K562 (cell line): ENCODE data around the gene CHCHD6. TPM values are rescaled to one million over a fixed set of nuclear protein-coding genes. Genes with fewer than 3 reads are reported as not detected.

Experiments
- ATAC-seq: fragments of 200-7000 bp; cut with Tn5 transposase; 3 replicates; pipeline ENCODE4 v1.9.1; 2020; ENCODE audit warnings: moderate library complexity
- BruUV-seq: library from RNA; stranded (reverse); fragments of 400-500 nt; replicated peaks from 2 replicates; lab custom pipeline; 2021; lab: Mats Ljungman, UMichigan
- CTCF ChIA-PET: fragments of 300-600 bp; formaldehyde crosslinking; extraction: SDS; loops from one replicate; lab custom pipeline; 2021; ENCODE audit warnings: low intra/inter-chr PET ratio; lab: Yijun Ruan, JAX
- POLR2A ChIA-PET: fragments of 300-600, 350-650 bp; sonication (Branson Sonifier 250); formaldehyde crosslinking; extraction: SDS; loops from one replicate; lab custom pipeline; 2021; ENCODE audit warnings: antibody characterized with exemption, inconsistent platforms; lab: Yijun Ruan, JAX
- DNase-seq, 4 experiments: peaks; one replicate each; pipeline versions ENCODE4 v3.0.0 to v3.0.0-alpha.2; 2011 to 2018; ENCODE audit warnings: low spot score in 3 of 4, mixed read lengths in 3 of 4; ENCODE audit errors: extremely low read depth in 1 of 4
- FAIRE-seq: peaks from 2 replicates; lab custom pipeline; 2011; peaks lifted over from hg19 to GRCh38; lab: Jason Lieb, UNC
- H2AFZ ChIP-seq: 2 replicates; pipeline ENCODE4 v1.6.0; 2011; ENCODE audit warnings: low read depth, low read length, control low read depth, inconsistent platforms
- H3K27ac ChIP-seq: fragments of 200-600 bp; 3 replicates; pipeline ENCODE4 v1.8.0; 2011; ENCODE audit warnings: low read depth, mild to moderate bottlenecking, control low read depth, inconsistent platforms, low read length, moderate library complexity, mixed read lengths; ENCODE audit errors: extremely low read depth
- H3K27me3 ChIP-seq, 2 experiments: fragments of 300-600 bp in 1 of 2; 2 replicates in 1 of 2; 3 replicates in 1 of 2; pipeline versions ENCODE4 v1.6.0 to v1.8.0; 2011; ENCODE audit warnings: inconsistent platforms in 2 of 2, low read length in 2 of 2, mild to moderate bottlenecking in 1 of 2, mixed read lengths in 1 of 2, moderate library complexity in 1 of 2; ENCODE audit not compliant: control insufficient read depth in 2 of 2, insufficient read depth in 2 of 2
- H3K36me3 ChIP-seq: fragments of 300-600 bp; 3 replicates; pipeline ENCODE4 v1.8.0; 2011; ENCODE audit warnings: mild to moderate bottlenecking, low read length, inconsistent platforms; ENCODE audit not compliant: control insufficient read depth, insufficient read depth
- H3K4me1 ChIP-seq, 2 experiments: fragments of 200-600 bp in 1 of 2; replicated peaks in 1 of 2; 2 replicates in 1 of 2; 3 replicates in 1 of 2; pipeline versions ENCODE4 v1.5.1 to v1.8.0; 2011; ENCODE audit warnings: inconsistent platforms in 2 of 2, low read length in 2 of 2, mild to moderate bottlenecking in 1 of 2, mixed read lengths in 1 of 2, moderate library complexity in 1 of 2; ENCODE audit not compliant: control insufficient read depth in 2 of 2, insufficient read depth in 2 of 2
- H3K4me2 ChIP-seq: 2 replicates; pipeline ENCODE4 v1.6.1; 2011; ENCODE audit warnings: low read length, control low read depth, inconsistent platforms, mixed read lengths; ENCODE audit not compliant: insufficient read depth
- H3K4me3 ChIP-seq: fragments of 200-600 bp; sonication (generic), shearing (Covaris generic); 2 replicates; pipeline ENCODE4 v1.5.1; 2016; ENCODE audit warnings: control low read depth, inconsistent platforms
- H3K79me2 ChIP-seq: fragments of 200-600 bp; 3 replicates; pipeline ENCODE4 v1.8.0; 2011; ENCODE audit warnings: low read length, inconsistent platforms; ENCODE audit not compliant: control insufficient read depth, insufficient read depth
- H3K9ac ChIP-seq, 2 experiments: 2 replicates each; pipeline versions ENCODE4 v1.6.0 to v1.6.1; 2011; ENCODE audit warnings: low read depth in 2 of 2, low read length in 2 of 2, control low read depth in 1 of 2, inconsistent platforms in 1 of 2, mild to moderate bottlenecking in 1 of 2, mixed read lengths in 1 of 2; ENCODE audit not compliant: insufficient read depth in 1 of 2
- H3K9me1 ChIP-seq: one replicate; pipeline ENCODE4 v1.6.0; 2011; ENCODE audit warnings: inconsistent platforms, mild to moderate bottlenecking, low read length, moderate library complexity; ENCODE audit not compliant: control insufficient read depth, insufficient read depth
- H3K9me3 ChIP-seq: replicated peaks from 2 replicates; pipeline ENCODE4 v1.5.1; 2011; ENCODE audit warnings: low read depth, low read length, inconsistent platforms; ENCODE audit not compliant: control insufficient read depth, insufficient read depth
- H4K20me1 ChIP-seq: replicated peaks from 2 replicates; pipeline ENCODE4 v1.6.1; 2011; ENCODE audit warnings: low read length, inconsistent platforms, mixed read lengths; ENCODE audit not compliant: control insufficient read depth, insufficient read depth
- CREB3 ChIP-seq: fragments of 450-650 bp; conservative IDR thresholded peaks from 2 replicates; pipeline ENCODE4 v1.6.1; 2016; ENCODE audit warnings: missing genetic modification characterization, low read depth, mild to moderate bottlenecking, missing compliant biosample characterization, moderate library complexity
- EWSR1 ChIP-seq: fragments of 450-650 bp; IDR thresholded peaks from 2 replicates; pipeline ENCODE4 v1.6.1; 2018; ENCODE audit warnings: borderline replicate concordance, mild to moderate bottlenecking, low read depth, moderate library complexity; ENCODE audit not compliant: partially characterized antibody
- FOXP1 ChIP-seq: sonication (generic); formaldehyde crosslinking; IDR thresholded peaks from 2 replicates; pipeline ENCODE4 v1.8.0; 2022; ENCODE audit warnings: mild to moderate bottlenecking, missing genetic modification reagents
- HOXB6 ChIP-seq: fragments of 250-450 bp; sonication (Bioruptor Pico); IDR thresholded peaks from 2 replicates; pipeline ENCODE4 v1.5.1; 2022; ENCODE audit warnings: mild to moderate bottlenecking, borderline replicate concordance
- MAFF ChIP-seq: IDR thresholded peaks from 2 replicates; pipeline ENCODE4 v1.6.1; 2012; ENCODE audit warnings: low read length, improper control_type of control experiment
- NRF1 ChIP-seq, 2 experiments: fragments of 450-650 bp; IDR thresholded peaks in 1 of 2; conservative IDR thresholded peaks in 1 of 2; 2 replicates each; pipeline ENCODE4 v1.6.1; 2014; ENCODE audit warnings: mild to moderate bottlenecking in 2 of 2
- PHB ChIP-seq: fragments of 250-450 bp; sonication (Bioruptor Pico); IDR thresholded peaks from 2 replicates; pipeline ENCODE4 v1.5.0; 2021
- PTTG1 ChIP-seq: fragments of 450-650 bp; IDR thresholded peaks from 2 replicates; pipeline ENCODE4 v1.6.1; 2016; ENCODE audit warnings: low read depth, mild to moderate bottlenecking, missing genetic modification characterization, missing compliant biosample characterization
- ZBTB43 ChIP-seq: sonication (generic); formaldehyde crosslinking; IDR thresholded peaks from 2 replicates; pipeline ENCODE4 v1.8.0; 2023; ENCODE audit warnings: mild to moderate bottlenecking, missing genetic modification reagents
- ZNF175 ChIP-seq: fragments of 200-800 bp; sonication (Bioruptor generic); IDR thresholded peaks from 2 replicates; pipeline ENCODE4 v1.6.1; 2016; ENCODE audit warnings: low read depth, mild to moderate bottlenecking, missing genetic modification characterization, missing compliant biosample characterization
- ZNF507 ChIP-seq: conservative IDR thresholded peaks from 2 replicates; pipeline ENCODE4 v1.6.1; 2017; ENCODE audit warnings: missing genetic modification characterization, missing compliant biosample characterization
- ZNF584 ChIP-seq: fragments of 200-800 bp; sonication (Bioruptor generic); IDR thresholded peaks from 2 replicates; pipeline ENCODE4 v1.6.1; 2016; ENCODE audit warnings: low read depth, mild to moderate bottlenecking, missing genetic modification characterization, missing compliant biosample characterization
- WGBS: fragments of 100-300 bp; shearing (Covaris generic); methylation state at CpG from one replicate; pipeline ENCODE4 v1.1.6; 2016; ENCODE audit warnings: low coverage, mixed read lengths; ENCODE audit not compliant: insufficient coverage; ENCODE audit errors: missing lambda C conversion rate; 5-methylcytosine and 5-hydroxymethylcytosine counted together
- in situ Hi-C: fragments of 300-500 bp; cut with MboI; formaldehyde crosslinking; loops from 4 replicates; pipeline ENCODE4 v1.15.0; 2018; ENCODE audit warnings: inconsistent platforms, mixed read lengths
- intact Hi-C: fragments of 100-400 bp; cut with micrococcal nuclease; formaldehyde crosslinking; loops from 2 replicates; pipeline ENCODE4 v1.14.2; 2022
- polyA plus RNA-seq, 8 experiments: library from polyadenylated mRNA; depleted of rRNA in 4 of 8; stranded (reverse) in 5 of 8; unstranded in 3 of 8; fragments of >200 nt; fragmentation: Nextera tagmentation in 2 of 8; fragmentation: Illumina TruSeq in 1 of 8; extraction: Ambion mirVana in 2 of 8; extraction: Trizol in 1 of 8; gene quantifications; 2 replicates each; pipeline versions ENCODE4 v1.2.1 to v1.2.3, GENCODE V29; 2011 to 2014; ENCODE audit warnings: inconsistent platforms in 1 of 8, missing spikeins in 1 of 8
- total RNA-seq, 7 experiments: library from RNA; depleted of rRNA in 6 of 7; stranded (reverse); fragments of >200 nt in 6 of 7; fragmentation: Illumina TruSeq in 2 of 7; extraction: Trizol in 2 of 7; gene quantifications; 2 replicates each; pipeline versions ENCODE4 v1.2.1 to v1.2.3, GENCODE V29; 2011 to 2021; ENCODE audit warnings: low replicate concordance in 1 of 7
- TF ChIP-seq, protein P1 (sequence below): sonication (generic); formaldehyde crosslinking; IDR thresholded peaks from 2 replicates; pipeline ENCODE4 v1.8.1; 2023; ENCODE audit warnings: mild to moderate bottlenecking, missing genetic modification reagents

CHCHD6 gene
- total and polyA plus RNA-seq, 9 of the 15 experiments (the other 6 are each of a cell fraction or from before 2014, with no cell fraction given) = 4.6 to 18.6 (median 10.9) TPM

DNA sequence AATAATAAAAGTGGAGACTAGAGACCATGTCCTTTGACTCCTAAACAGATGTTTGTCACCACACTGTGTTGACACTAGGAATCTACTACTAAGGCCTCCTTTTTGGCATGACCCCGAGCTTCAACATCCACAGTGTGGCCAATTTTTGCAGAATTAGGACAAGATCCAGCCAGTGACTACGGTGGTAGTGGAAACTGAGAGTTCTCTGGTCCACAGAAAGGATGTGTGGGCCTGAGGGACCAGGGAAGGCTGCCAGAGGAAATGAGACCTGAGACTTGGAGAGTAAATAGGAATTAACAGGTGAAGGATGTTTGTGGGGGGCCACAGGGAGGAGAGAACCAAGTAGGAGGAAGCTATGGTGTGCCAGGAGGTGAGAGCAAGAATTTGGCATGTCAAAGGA, 122.7 kb downstream of the CHCHD6 start:
- 11% methylated on average over 2 of the region's 2 CpGs for WGBS
- Histone ChIP-seq H3K4me3 (no peak overlapping the region), H3K36me3 (no peaks in the 10 kb centered on the region), H3K9me3 (no peaks in the 10 kb centered on the region), H3K79me2 (no peaks in the 10 kb centered on the region), H2AFZ (no peak overlapping the region), H4K20me1 (no peaks in the 10 kb centered on the region; the same call in 1 of the 2 replicates), H3K4me1 (no peaks in the 10 kb centered on the region), H3K4me2 (no peak overlapping the region), H3K27me3 (no peaks in the 10 kb centered on the region), H3K9ac (no peak overlapping the region), H3K27ac (no peak overlapping the region), H3K9me1 (no peaks in the 10 kb centered on the region)
- ChIA-PET CTCF (no interaction called here), POLR2A (interaction anchor here (0.6 kb wide), 1 partner anchor 31 kb away, joined by 3 read pairs; no protein-coding TSS in a partner anchor)
- BruUV-seq = no TSS peak
- DNase-seq = no peak
- ATAC-seq = no peak
- FAIRE-seq = no peak
- intact Hi-C loops (no loop called here), in situ Hi-C loops (no loop called here)
- TF ChIP-seq ZNF507 (tag) (no peak), FOXP1 (CRISPR knock-in tag) (no peak), PTTG1 (tag) (no peak), PHB (CRISPR knock-in tag) (no peak), MAFF (no peak), HOXB6 (CRISPR knock-in tag) (no peak), EWSR1 (no peak), ZNF584 (CRISPR knock-in tag) (no peak), ZNF175 (CRISPR knock-in tag) (no peak), ZBTB43 (CRISPR knock-in tag) (no peak), NRF1 (conservative IDR thresholded peaks at IDR 0.05 in 1 of 2, IDR thresholded peaks at IDR 0.05 in 1 of 2) (no peak), CREB3 (tag) (no peak)
- TF ChIP-seq, protein P1, sequence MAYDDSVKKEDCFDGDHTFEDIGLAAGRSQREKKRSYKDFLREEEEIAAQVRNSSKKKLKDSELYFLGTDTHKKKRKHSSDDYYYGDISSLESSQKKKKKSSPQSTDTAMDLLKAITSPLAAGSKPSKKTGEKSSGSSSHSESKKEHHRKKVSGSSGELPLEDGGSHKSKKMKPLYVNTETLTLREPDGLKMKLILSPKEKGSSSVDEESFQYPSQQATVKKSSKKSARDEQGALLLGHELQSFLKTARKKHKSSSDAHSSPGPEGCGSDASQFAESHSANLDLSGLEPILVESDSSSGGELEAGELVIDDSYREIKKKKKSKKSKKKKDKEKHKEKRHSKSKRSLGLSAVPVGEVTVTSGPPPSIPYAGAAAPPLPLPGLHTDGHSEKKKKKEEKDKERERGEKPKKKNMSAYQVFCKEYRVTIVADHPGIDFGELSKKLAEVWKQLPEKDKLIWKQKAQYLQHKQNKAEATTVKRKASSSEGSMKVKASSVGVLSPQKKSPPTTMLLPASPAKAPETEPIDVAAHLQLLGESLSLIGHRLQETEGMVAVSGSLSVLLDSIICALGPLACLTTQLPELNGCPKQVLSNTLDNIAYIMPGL (CRISPR knock-in tag) = no peak
